Gastrocnemius medialis (tissue), 4 donors: ENCODE data around the gene RASGEF1C.

Experiments
- CTCF ChIP-seq, 5 experiments: fragments of 450-650 bp in 3 of 5; fragments of 200-600 bp in 2 of 5; sonication (generic) in 2 of 5; IDR thresholded peaks in 4 of 5; conservative IDR thresholded peaks in 1 of 5; 1 replicate in 4 of 5; 2 replicates in 1 of 5; pipeline ENCODE4 v1.5.1; 2016 to 2019; ENCODE audit warnings: antibody characterized with exemption in 5 of 5, mild to moderate bottlenecking in 3 of 5, moderate library complexity in 3 of 5
- POLR2A ChIP-seq, 2 donors: fragments of 450-650 bp; IDR thresholded peaks; one replicate each; pipeline ENCODE4 v1.6.1; 2017; ENCODE audit warnings: antibody characterized with exemption in 2 of 2, mild to moderate bottlenecking in 2 of 2, moderate library complexity in 2 of 2

GRCh38 chr5:180213256-180213600, 4.2 kb upstream of the RASGEF1C start:
- TF ChIP-seq CTCF (IDR thresholded peaks at IDR 0.05 in 4 of 5, conservative IDR thresholded peaks at IDR 0.05 in 1 of 5) (no peak), POLR2A (IDR thresholded peaks at IDR 0.05) (no peak)
